Activated naive CD4-positive, alpha-beta T cell treated with anti-CD3 and anti-CD28 coated beads, Interleukin-2, amount 50 U/mL, for 24 hours (primary cell): ENCODE results near the gene MARK3.

Experiments used
- H3K27ac Mint-ChIP-seq: one replicate; pipeline ENCODE4 v1.8.0; 2021; ENCODE audit warnings: mild to moderate bottlenecking, mixed read lengths
- H3K27me3 Mint-ChIP-seq: one replicate; pipeline ENCODE4 v1.8.0; 2021; ENCODE audit warnings: mixed read lengths
- H3K36me3 Mint-ChIP-seq: one replicate; pipeline ENCODE4 v1.8.0; 2021; ENCODE audit warnings: mixed read lengths
- H3K4me1 Mint-ChIP-seq: one replicate; pipeline ENCODE4 v1.8.0; 2021; ENCODE audit warnings: mixed read lengths
- H3K4me3 Mint-ChIP-seq: one replicate; pipeline ENCODE4 v1.8.0; 2021; ENCODE audit warnings: mild to moderate bottlenecking, mixed read lengths
- H3K9me3 Mint-ChIP-seq: one replicate; pipeline ENCODE4 v1.8.0; 2021; ENCODE audit warnings: mixed read lengths

MARK3 gene

GRCh38 chr14:103385152-103385928, at the start of gene MARK3:
Gene MARK3 (plus strand): TSS chr14:103385415. CDS start chr14:103386030, 615 bp downstream.
- peaks cover 33% of the 10 kb centered on the region for H3K4me1 Mint-ChIP-seq
- H3K27ac Mint-ChIP-seq, result peak within 1 kb of the TSS; percentile 93
- peak within 1 kb of the TSS; percentile 96 for H3K4me3 Mint-ChIP-seq
- H3K36me3 Mint-ChIP-seq, result no peaks in the 10 kb centered on the region
- H3K9me3 Mint-ChIP-seq, result no peaks in the 10 kb centered on the region
- no peaks in the 10 kb centered on the region for H3K27me3 Mint-ChIP-seq

- Mint-ChIP-seq H3K36me3 (peaks cover 33% of the 10 kb centered on the region), H3K27me3 (no peaks in the 10 kb centered on the region), H3K4me3 (peak overlapping the region; percentile 91), H3K9me3 (no peaks in the 10 kb centered on the region), H3K4me1 (peaks cover 67% of the 10 kb centered on the region), H3K27ac (peak overlapping the region; percentile 91)
Measured at GRCh38 chr14:103336191-103336590, 49.0 kb upstream of the MARK3 start.

- Mint-ChIP-seq H3K36me3 (peaks cover 39% of the 10 kb centered on the region), H3K27ac (peak overlapping the region; percentile 89), H3K4me3 (peak overlapping the region; percentile 42), H3K4me1 (peaks cover 66% of the 10 kb centered on the region), H3K27me3 (no peaks in the 10 kb centered on the region), H3K9me3 (no peaks in the 10 kb centered on the region)
Measured at GRCh38 chr14:103337794-103338193, 47.4 kb upstream of the MARK3 start.

GRCh38 chr14:103339561-103339960, 45.7 kb upstream of the MARK3 start:
- peaks cover 44% of the 10 kb centered on the region for H3K36me3 Mint-ChIP-seq
- H3K27me3 Mint-ChIP-seq, result no peaks in the 10 kb centered on the region
- peak overlapping the region; percentile 75 for H3K27ac Mint-ChIP-seq
- peaks cover 69% of the 10 kb centered on the region for H3K4me1 Mint-ChIP-seq
- no peak overlapping the region for H3K4me3 Mint-ChIP-seq
- no peaks in the 10 kb centered on the region for H3K9me3 Mint-ChIP-seq

- Mint-ChIP-seq H3K36me3 (peaks cover 43% of the 10 kb centered on the region), H3K27me3 (no peaks in the 10 kb centered on the region), H3K4me1 (peaks cover 66% of the 10 kb centered on the region), H3K9me3 (no peaks in the 10 kb centered on the region), H3K27ac (peak overlapping the region; percentile 75), H3K4me3 (no peak overlapping the region)
Measured at GRCh38 chr14:103340480-103341212, 44.6 kb upstream of the MARK3 start.

- Mint-ChIP-seq H3K27ac (no peak overlapping the region), H3K27me3 (no peaks in the 10 kb centered on the region), H3K4me1 (peaks cover 58% of the 10 kb centered on the region)
Measured at GRCh38 chr14:103341250-103342129, 43.7 kb upstream of the MARK3 start.

GRCh38 chr14:103343164-103343879, 41.9 kb upstream of the MARK3 start:
- Mint-ChIP-seq H3K27ac (peak overlapping the region; percentile 59), H3K36me3 (peaks cover 25% of the 10 kb centered on the region), H3K9me3 (no peaks in the 10 kb centered on the region), H3K4me3 (no peak overlapping the region), H3K27me3 (no peaks in the 10 kb centered on the region), H3K4me1 (peaks cover 40% of the 10 kb centered on the region)

More at GRCh38 chr14:103341250-103342129, 43.7 kb upstream of the MARK3 start:
- Mint-ChIP-seq H3K9me3 (no peaks in the 10 kb centered on the region), H3K36me3 (peaks cover 35% of the 10 kb centered on the region), H3K4me3 (no peak overlapping the region)

- H3K4me3 Mint-ChIP-seq, result no peak overlapping the region
- peak overlapping the region; percentile 59 for H3K27ac Mint-ChIP-seq
- H3K4me1 Mint-ChIP-seq, result peaks cover 33% of the 10 kb centered on the region
- no peaks in the 10 kb centered on the region for H3K27me3 Mint-ChIP-seq
- H3K9me3 Mint-ChIP-seq, result no peaks in the 10 kb centered on the region
- peaks cover 21% of the 10 kb centered on the region for H3K36me3 Mint-ChIP-seq
Measured at GRCh38 chr14:103343905-103344797, 41.1 kb upstream of the MARK3 start.

GRCh38 chr14:103346286-103346685, 38.9 kb upstream of the MARK3 start:
- no peaks in the 10 kb centered on the region for H3K9me3 Mint-ChIP-seq
- H3K4me3 Mint-ChIP-seq, result no peak overlapping the region
- peaks cover 14% of the 10 kb centered on the region for H3K4me1 Mint-ChIP-seq
- peaks cover 16% of the 10 kb centered on the region for H3K36me3 Mint-ChIP-seq
- H3K27ac Mint-ChIP-seq, result peak overlapping the region; percentile 55
- no peaks in the 10 kb centered on the region for H3K27me3 Mint-ChIP-seq

- Mint-ChIP-seq H3K27me3 (no peaks in the 10 kb centered on the region), H3K27ac (no peak overlapping the region), H3K9me3 (no peaks in the 10 kb centered on the region), H3K4me3 (no peak overlapping the region), H3K4me1 (peaks cover 8% of the 10 kb centered on the region), H3K36me3 (peaks cover 12% of the 10 kb centered on the region)
Measured at GRCh38 chr14:103347091-103347815, 38.0 kb upstream of the MARK3 start.

GRCh38 chr14:103348154-103348553, 37.1 kb upstream of the MARK3 start:
- Mint-ChIP-seq H3K27ac (no peak overlapping the region), H3K27me3 (no peaks in the 10 kb centered on the region), H3K9me3 (no peaks in the 10 kb centered on the region), H3K4me3 (no peak overlapping the region), H3K4me1 (peaks cover 5% of the 10 kb centered on the region), H3K36me3 (peaks cover 10% of the 10 kb centered on the region)

GRCh38 chr14:103349982-103350381, 35.2 kb upstream of the MARK3 start:
- no peaks in the 10 kb centered on the region for H3K9me3 Mint-ChIP-seq
- no peaks in the 10 kb centered on the region for H3K27me3 Mint-ChIP-seq
- peaks cover 1% of the 10 kb centered on the region for H3K36me3 Mint-ChIP-seq
- H3K4me3 Mint-ChIP-seq, result no peak overlapping the region
- H3K4me1 Mint-ChIP-seq, result peaks cover 4% of the 10 kb centered on the region
- H3K27ac Mint-ChIP-seq, result no peak overlapping the region

- H3K4me3 Mint-ChIP-seq, result no peak overlapping the region
- no peaks in the 10 kb centered on the region for H3K4me1 Mint-ChIP-seq
- no peaks in the 10 kb centered on the region for H3K36me3 Mint-ChIP-seq
- no peaks in the 10 kb centered on the region for H3K9me3 Mint-ChIP-seq
- H3K27ac Mint-ChIP-seq, result no peak overlapping the region
- H3K27me3 Mint-ChIP-seq, result peaks cover 1% of the 10 kb centered on the region
Measured at GRCh38 chr14:103353362-103353761, 31.9 kb upstream of the MARK3 start.

GRCh38 chr14:103354141-103354540, 31.1 kb upstream of the MARK3 start:
- Mint-ChIP-seq H3K4me3 (no peak overlapping the region), H3K4me1 (no peaks in the 10 kb centered on the region), H3K27me3 (peaks cover 1% of the 10 kb centered on the region), H3K36me3 (no peaks in the 10 kb centered on the region), H3K9me3 (no peaks in the 10 kb centered on the region), H3K27ac (no peak overlapping the region)
